ENCODE measurements around the gene SMAD5. TPM values are rescaled to one million over a fixed set of nuclear protein-coding genes. Genes with fewer than 3 reads are reported as not detected.

Gene SMAD5
- total RNA-seq, 1 donor from 2014 or later = 93.4 TPM

- peaks cover 4% of the 10 kb centered on the region for H3K9me3 Mint-ChIP-seq
- TF ChIP-seq CTCF (IDR thresholded peaks at IDR 0.05; ENCODE audit: unreplicated experiment) = no peak
- H3K4me3 Mint-ChIP-seq = no peak overlapping the region
- no peaks in the 10 kb centered on the region for H3K4me1 Mint-ChIP-seq
- peaks cover 59% of the 10 kb centered on the region for H3K27me3 Mint-ChIP-seq (ENCODE audit: low read depth)
- H3K27ac Mint-ChIP-seq = no peak overlapping the region
- DNase-seq (ENCODE audit: low spot score in 2 of 2, unreplicated experiment in 2 of 2) = no peak
- H3K36me3 Mint-ChIP-seq = no peaks in the 10 kb centered on the region
Observed at GRCh38 chr5:136225796-136226195, 93.2 kb downstream of the SMAD5 start.

- TF ChIP-seq CTCF (IDR thresholded peaks at IDR 0.05; ENCODE audit: unreplicated experiment) = no peak
- Mint-ChIP-seq H3K27me3 (ENCODE audit: low read depth) (peaks cover 59% of the 10 kb centered on the region), H3K4me1 (no peaks in the 10 kb centered on the region), H3K36me3 (no peaks in the 10 kb centered on the region), H3K27ac (no peak overlapping the region), H3K9me3 (no peaks in the 10 kb centered on the region), H3K4me3 (no peak overlapping the region)
- DNase-seq (ENCODE audit: low spot score in 2 of 2, unreplicated experiment in 2 of 2) = no peak
Observed at GRCh38 chr5:136226401-136226800, 93.8 kb downstream of the SMAD5 start.

- Mint-ChIP-seq H3K4me1 (no peaks in the 10 kb centered on the region), H3K9me3 (no peaks in the 10 kb centered on the region), H3K4me3 (no peak overlapping the region), H3K27me3 (ENCODE audit: low read depth) (peaks cover 58% of the 10 kb centered on the region), H3K27ac (no peak overlapping the region), H3K36me3 (no peaks in the 10 kb centered on the region)
- no peak for TF ChIP-seq CTCF (IDR thresholded peaks at IDR 0.05; ENCODE audit: unreplicated experiment)
- no peak for DNase-seq (ENCODE audit: low spot score in 2 of 2, unreplicated experiment in 2 of 2)
Observed at GRCh38 chr5:136228136-136228757, 95.6 kb downstream of the SMAD5 start.

- H3K27ac Mint-ChIP-seq = no peak overlapping the region
- DNase-seq (ENCODE audit: low spot score in 2 of 2, unreplicated experiment in 2 of 2) = no peak
- no peaks in the 10 kb centered on the region for H3K36me3 Mint-ChIP-seq
- H3K4me3 Mint-ChIP-seq = no peak overlapping the region
- TF ChIP-seq CTCF (IDR thresholded peaks at IDR 0.05; ENCODE audit: unreplicated experiment) = no peak
- H3K9me3 Mint-ChIP-seq = no peaks in the 10 kb centered on the region
- peaks cover 43% of the 10 kb centered on the region for H3K27me3 Mint-ChIP-seq (ENCODE audit: low read depth)
- H3K4me1 Mint-ChIP-seq = no peaks in the 10 kb centered on the region
Observed at GRCh38 chr5:136230176-136230575, 97.5 kb downstream of the SMAD5 start.

GRCh38 chr5:136232316-136232715 lies 99.7 kb downstream of the SMAD5 start:
- H3K36me3 Mint-ChIP-seq = no peaks in the 10 kb centered on the region
- H3K4me1 Mint-ChIP-seq = peaks cover 10% of the 10 kb centered on the region
- no peak overlapping the region for H3K27ac Mint-ChIP-seq
- DNase-seq (ENCODE audit: low spot score in 2 of 2, unreplicated experiment in 2 of 2) = no peak
- no peak overlapping the region for H3K4me3 Mint-ChIP-seq
- H3K27me3 Mint-ChIP-seq (ENCODE audit: low read depth) = peaks cover 33% of the 10 kb centered on the region
- H3K9me3 Mint-ChIP-seq = no peaks in the 10 kb centered on the region
- no peak for TF ChIP-seq CTCF (IDR thresholded peaks at IDR 0.05; ENCODE audit: unreplicated experiment)

Other genes starting within 250 kb of the SMAD5 start
- gene IL9, start 237.0 kb upstream of the SMAD5 start, total RNA-seq = not detected in 3 replicates
- gene LECT2, start 177.9 kb upstream of the SMAD5 start, total RNA-seq = not detected in 3 replicates
- 339 to 354 TPM (median 345 TPM) in 3 replicates for gene TGFBI, start 103.9 kb upstream of the SMAD5 start, total RNA-seq
- gene SMIM32, start 60.3 kb downstream of the SMAD5 start, total RNA-seq = 0.22 to 0.32 TPM (median 0.31 TPM) in 3 replicates
- gene TRPC7, start 232.7 kb downstream of the SMAD5 start, total RNA-seq = not detected in 3 replicates

Measured in mesothelial cell of epicardium (in vitro differentiated cells).